ENCODE results near the gene UNC80. TPM values are rescaled to one million over a fixed set of nuclear protein-coding genes. Genes with fewer than 3 reads are reported as not detected.

The UNC80 gene
- polyA plus RNA-seq, 3 donors = under 0.01 TPM; not detected in 2

DNA sequence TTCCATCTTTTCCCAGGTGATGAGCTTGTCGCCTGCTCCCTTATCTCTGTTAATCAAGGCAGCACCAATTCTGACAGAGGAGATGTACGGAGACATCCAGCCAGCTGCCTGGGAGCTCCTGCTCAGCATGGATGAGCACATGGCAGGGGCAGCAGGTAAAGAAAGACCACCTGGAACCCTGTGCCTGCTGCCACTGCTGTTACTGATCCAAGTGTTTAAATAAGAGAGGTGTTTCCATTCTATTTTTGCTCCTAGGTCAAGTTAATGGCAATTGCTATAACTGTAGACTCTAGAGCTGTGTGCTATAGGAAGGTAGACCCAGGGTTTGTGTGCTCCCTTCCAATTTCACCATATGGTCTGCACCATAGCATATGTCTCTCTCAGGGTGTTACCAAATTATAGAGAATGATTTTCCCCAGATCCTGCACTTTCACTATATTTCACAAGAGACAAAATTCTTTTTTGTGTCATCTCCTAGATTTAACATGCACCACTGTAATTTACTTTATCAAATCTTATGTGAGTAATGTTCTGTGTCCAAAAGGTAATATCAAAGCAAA, 142.2 kb downstream of the UNC80 start:
- Histone ChIP-seq H3K4me2 (replicated peaks; ENCODE audit: extremely low read depth, low read length, poor library complexity, severe bottlenecking) (no peak overlapping the region), H2AFZ (ENCODE audit: insufficient read depth, low read depth, low read length, poor library complexity, severe bottlenecking) (no peak overlapping the region), H3K4me1 (ENCODE audit: control insufficient read depth in 1 of 2, insufficient read depth in 2 of 2, low read length in 2 of 2) (no peaks in the 10 kb centered on the region), H3K36me3 (replicated peaks in 1 of 2; ENCODE audit: control insufficient read depth in 1 of 2, insufficient read depth in 2 of 2, low read length in 2 of 2) (no peaks in the 10 kb centered on the region), H4K20me1 (ENCODE audit: insufficient read depth, low read length) (no peaks in the 10 kb centered on the region), H3K9me3 (replicated peaks in 1 of 2; ENCODE audit: control insufficient read depth in 1 of 2, insufficient read depth in 1 of 2, low read length in 2 of 2) (no peaks in the 10 kb centered on the region), H3K9ac (ENCODE audit: insufficient read depth, low read length, poor library complexity, severe bottlenecking) (no peak overlapping the region), H3K79me2 (ENCODE audit: insufficient read depth, low read length) (no peaks in the 10 kb centered on the region), H3K27me3 (ENCODE audit: control insufficient read depth in 2 of 2, insufficient read depth in 2 of 2, low read length in 2 of 2) (peaks cover 0 to 2% of the 10 kb centered on the region in 2 donors), H3K27ac (ENCODE audit: low read depth in 1 of 2, low read length in 2 of 2) (no peak overlapping the region), H3K4me3 (replicated peaks in 1 of 3; ENCODE audit: low read depth in 2 of 3, low read length in 3 of 3) (no peak overlapping the region)
- Mint-ChIP-seq H3K36me3 (no peaks in the 10 kb centered on the region), H3K9me3 (peaks cover 0 to 4% (median 0%) of the 10 kb centered on the region in 7 donors), H3K27me3 (ENCODE audit: low read depth in 3 of 3) (peaks cover 0 to 5% (median 2%) of the 10 kb centered on the region in 3 donors), H3K4me3 (no peak overlapping the region), H3K4me1 (no peaks in the 10 kb centered on the region), H3K27ac (no peak overlapping the region)
- intact Hi-C loops (cut with micrococcal nuclease) = no loop called here
- WGBS (ENCODE audit: insufficient coverage) = 89% methylated on average over 1 of the region's 2 CpGs
- TF ChIP-seq, protein P1, sequence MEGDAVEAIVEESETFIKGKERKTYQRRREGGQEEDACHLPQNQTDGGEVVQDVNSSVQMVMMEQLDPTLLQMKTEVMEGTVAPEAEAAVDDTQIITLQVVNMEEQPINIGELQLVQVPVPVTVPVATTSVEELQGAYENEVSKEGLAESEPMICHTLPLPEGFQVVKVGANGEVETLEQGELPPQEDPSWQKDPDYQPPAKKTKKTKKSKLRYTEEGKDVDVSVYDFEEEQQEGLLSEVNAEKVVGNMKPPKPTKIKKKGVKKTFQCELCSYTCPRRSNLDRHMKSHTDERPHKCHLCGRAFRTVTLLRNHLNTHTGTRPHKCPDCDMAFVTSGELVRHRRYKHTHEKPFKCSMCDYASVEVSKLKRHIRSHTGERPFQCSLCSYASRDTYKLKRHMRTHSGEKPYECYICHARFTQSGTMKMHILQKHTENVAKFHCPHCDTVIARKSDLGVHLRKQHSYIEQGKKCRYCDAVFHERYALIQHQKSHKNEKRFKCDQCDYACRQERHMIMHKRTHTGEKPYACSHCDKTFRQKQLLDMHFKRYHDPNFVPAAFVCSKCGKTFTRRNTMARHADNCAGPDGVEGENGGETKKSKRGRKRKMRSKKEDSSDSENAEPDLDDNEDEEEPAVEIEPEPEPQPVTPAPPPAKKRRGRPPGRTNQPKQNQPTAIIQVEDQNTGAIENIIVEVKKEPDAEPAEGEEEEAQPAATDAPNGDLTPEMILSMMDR (IDR thresholded peaks at IDR 0.05) = no peak
- no peak for DNase-seq

DNA sequence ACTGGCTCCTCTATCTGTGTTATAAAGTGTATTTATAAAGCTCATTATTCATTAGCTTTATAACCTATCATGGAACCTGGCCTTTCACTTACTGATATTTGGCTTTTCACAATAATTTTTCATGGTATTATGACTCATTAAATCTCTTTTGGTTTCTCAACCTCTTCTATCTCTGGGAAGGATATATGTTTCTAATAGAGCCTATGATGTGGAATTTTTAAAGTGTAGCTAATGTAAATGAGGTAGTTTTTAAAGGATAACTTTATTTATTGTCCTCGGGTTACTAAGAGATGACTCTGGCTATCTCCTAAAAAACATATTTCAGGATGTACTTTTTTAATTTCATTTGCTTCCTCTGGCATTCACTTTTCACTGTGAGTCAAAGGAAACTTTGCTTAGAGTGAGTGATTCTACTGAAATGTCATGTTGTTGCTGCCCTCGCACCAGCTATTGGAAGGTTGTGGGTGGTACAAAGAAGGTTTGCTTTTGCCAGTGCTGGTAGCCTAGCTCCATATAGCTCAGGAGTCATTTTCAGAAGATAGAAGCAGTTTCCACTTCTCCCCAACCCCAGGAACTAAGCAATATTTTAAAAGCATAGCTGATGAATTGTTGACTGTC, 145.6 kb downstream of the UNC80 start:
- Histone ChIP-seq H3K27ac (ENCODE audit: low read depth in 1 of 2, low read length in 2 of 2) (no peak overlapping the region), H2AFZ (ENCODE audit: insufficient read depth, low read depth, low read length, poor library complexity, severe bottlenecking) (no peak overlapping the region), H3K79me2 (ENCODE audit: insufficient read depth, low read length) (no peaks in the 10 kb centered on the region), H3K4me1 (ENCODE audit: control insufficient read depth in 1 of 2, insufficient read depth in 2 of 2, low read length in 2 of 2) (no peaks in the 10 kb centered on the region), H3K9ac (ENCODE audit: insufficient read depth, low read length, poor library complexity, severe bottlenecking) (no peak overlapping the region), H4K20me1 (ENCODE audit: insufficient read depth, low read length) (no peaks in the 10 kb centered on the region), H3K27me3 (ENCODE audit: control insufficient read depth in 2 of 2, insufficient read depth in 2 of 2, low read length in 2 of 2) (peaks cover 0 to 2% of the 10 kb centered on the region in 2 donors), H3K4me2 (replicated peaks; ENCODE audit: extremely low read depth, low read length, poor library complexity, severe bottlenecking) (no peak overlapping the region), H3K9me3 (replicated peaks in 1 of 2; ENCODE audit: control insufficient read depth in 1 of 2, insufficient read depth in 1 of 2, low read length in 2 of 2) (no peaks in the 10 kb centered on the region), H3K36me3 (replicated peaks in 1 of 2; ENCODE audit: control insufficient read depth in 1 of 2, insufficient read depth in 2 of 2, low read length in 2 of 2) (no peaks in the 10 kb centered on the region), H3K4me3 (replicated peaks in 1 of 3; ENCODE audit: low read depth in 2 of 3, low read length in 3 of 3) (no peak overlapping the region)
- Mint-ChIP-seq H3K36me3 (no peaks in the 10 kb centered on the region), H3K9me3 (peaks cover 0 to 4% (median 0%) of the 10 kb centered on the region in 7 donors), H3K27ac (no peak overlapping the region), H3K4me1 (no peaks in the 10 kb centered on the region), H3K4me3 (no peak overlapping the region), H3K27me3 (ENCODE audit: low read depth in 3 of 3) (peaks cover 0 to 6% (median 5%) of the 10 kb centered on the region in 3 donors)
- TF ChIP-seq, protein P1 (IDR thresholded peaks at IDR 0.05) = no peak
- DNase-seq = no peak
- no CpG with 5 or more reads among the region's 2 CpGs for WGBS (ENCODE audit: insufficient coverage)
- intact Hi-C loops (cut with micrococcal nuclease) = no loop called here
